ENCODE measurements around the gene SYCP1.
"Not testable (repeated sequence)": the region's sequence is repeated elsewhere in the genome, so short reads cannot be mapped to it uniquely, and the experiment has no call there.

Gene SYCP1

DNA sequence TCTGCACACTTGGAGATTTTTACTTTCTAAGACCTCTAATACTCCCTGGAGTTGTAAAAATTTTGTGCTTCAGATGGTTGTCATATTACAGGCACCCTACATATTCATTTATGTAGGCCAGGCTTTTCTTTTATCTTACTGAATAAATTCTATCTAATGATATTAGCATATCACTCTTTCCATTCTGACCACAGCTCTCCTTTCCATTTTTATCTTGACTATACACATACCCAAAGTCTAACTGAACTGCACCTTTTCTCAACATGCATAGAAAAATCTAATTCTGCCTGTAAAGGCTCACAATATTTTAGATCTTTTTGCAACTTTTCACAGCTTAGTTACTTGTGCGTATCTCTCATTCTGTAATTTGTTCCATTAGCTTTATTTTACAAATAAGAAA, 122.2 kb downstream of the SYCP1 start:
- in situ Hi-C loops (cut with MboI; ENCODE audit: low sequenced_read_pairs) = loop anchor here (25.0 kb wide), 1 partner anchor 135 kb away; no protein-coding TSS in a partner anchor

DNA sequence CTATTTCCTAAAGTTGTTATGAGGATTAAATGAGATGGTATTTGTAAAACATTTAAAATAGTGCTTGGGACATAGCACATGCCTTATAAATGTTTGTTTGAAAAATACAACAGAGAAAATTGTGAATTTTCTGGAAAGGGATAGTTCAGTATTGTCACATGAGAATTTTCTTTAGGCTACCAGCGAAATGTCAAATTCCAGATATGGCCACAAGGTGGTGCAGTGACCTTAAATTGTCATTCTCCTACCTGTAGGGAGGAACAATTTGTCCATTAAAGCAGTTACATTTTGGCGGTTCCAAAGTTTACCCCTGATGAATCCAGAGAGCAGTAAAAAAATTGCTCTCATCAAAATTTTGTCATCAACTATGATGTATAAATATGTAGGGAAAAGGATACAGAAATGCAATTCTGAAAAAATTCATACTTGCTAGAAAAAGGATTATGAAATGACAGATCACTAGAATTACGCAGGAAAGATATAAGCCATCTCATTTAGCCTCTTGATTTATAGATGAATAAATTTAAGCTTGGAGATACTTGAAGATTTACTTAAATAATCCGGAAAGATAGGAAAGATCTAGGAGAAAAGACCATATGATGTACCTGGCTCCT, 124.7 kb downstream of the SYCP1 start:
- in situ Hi-C loops (cut with MboI; ENCODE audit: low sequenced_read_pairs) = loop anchor here (25.0 kb wide), 1 partner anchor 133 kb away; no protein-coding TSS in a partner anchor

DNA sequence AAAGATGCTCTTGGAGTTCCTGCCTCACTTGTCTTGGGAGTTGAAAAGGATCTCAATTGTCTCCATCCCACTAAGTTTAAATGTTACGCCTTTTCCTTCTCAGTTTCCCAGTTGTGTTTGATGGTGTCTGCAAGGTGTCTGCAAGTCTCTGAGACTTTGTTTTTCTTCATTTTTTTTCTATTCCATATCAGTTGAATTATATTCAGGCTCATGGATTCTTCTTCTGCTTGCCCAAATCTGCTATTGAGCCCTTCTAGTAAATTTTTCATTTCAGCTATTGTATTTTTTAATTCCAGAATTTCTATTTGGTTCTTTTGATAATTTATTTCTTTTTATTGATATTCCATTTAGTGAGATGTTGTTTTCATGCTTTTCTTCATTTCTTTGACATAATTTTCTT, 127.6 kb downstream of the SYCP1 start:
- in situ Hi-C loops (cut with MboI; ENCODE audit: low sequenced_read_pairs) = loop anchor here (25.0 kb wide), 1 partner anchor 130 kb away; no protein-coding TSS in a partner anchor

DNA sequence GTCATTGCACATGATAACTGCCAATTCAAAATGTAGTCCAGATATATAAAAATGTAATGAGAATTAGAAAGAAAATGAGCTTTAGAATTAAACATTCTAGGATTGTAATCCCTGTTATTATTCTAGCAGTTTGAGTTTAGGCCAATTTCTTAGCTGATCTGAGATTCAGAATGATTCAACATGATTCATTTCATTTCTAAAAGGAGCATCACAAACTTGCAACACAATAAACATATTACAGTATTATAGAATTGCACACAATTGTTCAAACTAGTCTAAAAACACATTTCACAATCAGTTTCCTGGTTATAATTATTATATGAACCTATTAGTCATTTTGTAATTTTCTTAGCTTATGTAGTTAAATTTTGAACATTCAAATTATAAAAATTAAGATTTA, 131.6 kb downstream of the SYCP1 start:
- in situ Hi-C loops (cut with MboI; ENCODE audit: low sequenced_read_pairs) = loop anchor here (25.0 kb wide), 1 partner anchor 126 kb away; no protein-coding TSS in a partner anchor

DNA sequence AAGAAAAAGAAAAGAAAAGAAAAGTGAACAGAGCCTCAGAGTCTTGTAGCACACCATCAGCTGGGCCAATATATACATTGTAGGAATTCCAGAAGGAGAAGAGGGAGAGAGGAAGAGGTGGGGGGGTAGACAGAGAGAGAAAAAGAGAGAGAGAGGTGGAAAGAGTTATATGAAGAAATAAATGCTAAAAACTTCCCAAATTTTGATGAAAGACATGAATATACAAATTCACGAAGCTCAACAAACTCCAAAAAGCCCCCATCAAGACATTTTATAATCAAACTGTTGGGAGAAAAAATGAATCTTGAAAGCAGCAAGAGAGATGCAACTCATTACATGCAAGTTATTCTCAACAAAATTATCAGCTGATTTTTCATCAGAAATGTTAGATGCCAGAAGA, 133.4 kb downstream of the SYCP1 start:
- in situ Hi-C loops (cut with MboI; ENCODE audit: low sequenced_read_pairs) = loop anchor here (25.0 kb wide), 1 partner anchor 124 kb away; no protein-coding TSS in a partner anchor

DNA sequence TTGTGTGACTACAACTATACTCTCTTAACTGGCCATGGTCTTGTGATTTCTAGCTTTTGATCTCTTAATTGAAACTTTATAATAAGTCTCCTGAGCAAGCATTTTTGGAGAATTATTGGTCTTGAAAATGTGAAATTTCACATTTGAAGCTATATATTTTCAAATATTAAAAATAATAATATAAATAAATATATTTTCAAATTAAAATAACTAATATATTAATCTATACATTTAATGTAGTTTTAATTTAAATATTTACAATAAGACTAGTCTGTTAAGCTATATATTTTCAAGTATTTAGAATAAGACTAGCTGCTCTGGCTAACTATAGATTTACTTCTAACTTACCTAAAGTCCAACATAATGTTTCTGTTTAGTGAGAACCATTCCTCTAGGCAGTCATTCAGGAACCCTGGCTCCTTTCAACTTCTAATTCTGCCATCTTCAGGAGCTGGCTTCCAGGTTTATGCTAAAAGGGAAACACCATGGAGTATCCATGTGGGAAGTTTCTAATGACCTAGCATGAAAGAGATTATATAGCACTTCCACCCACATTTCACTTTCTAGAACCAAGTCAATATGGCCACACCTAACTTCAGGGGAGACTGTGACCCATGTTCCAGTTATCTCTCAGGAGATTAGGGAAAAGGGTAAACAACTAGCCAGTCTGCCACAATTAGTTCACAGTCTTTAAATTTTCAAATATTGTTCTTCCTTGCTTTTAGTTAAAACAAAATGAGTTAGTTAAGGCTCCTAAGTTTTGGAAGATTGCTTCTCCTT, 143.0 kb downstream of the SYCP1 start:
- in situ Hi-C loops (cut with MboI; ENCODE audit: low sequenced_read_pairs) = loop anchor here (25.0 kb wide), 1 partner anchor 115 kb away; no protein-coding TSS in a partner anchor

DNA sequence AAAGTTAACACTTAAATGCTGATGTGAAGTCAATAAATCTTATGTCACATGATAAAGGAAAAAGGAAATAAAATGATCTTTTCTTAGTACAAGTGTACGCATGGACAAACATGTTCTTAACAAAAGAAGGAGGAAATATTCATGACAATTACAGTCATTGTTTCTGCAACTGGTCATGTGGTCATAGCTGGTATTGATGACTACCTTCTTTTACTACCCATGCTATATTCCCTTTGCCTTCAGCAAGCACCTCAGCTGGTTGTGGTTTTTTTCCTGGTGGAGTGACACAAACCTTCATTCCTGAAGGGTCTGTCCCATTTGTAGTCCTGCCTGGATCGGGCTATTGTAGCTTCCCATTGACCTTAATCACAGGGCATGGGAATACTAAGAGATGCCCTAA, 151.5 kb downstream of the SYCP1 start:
- in situ Hi-C loops (cut with MboI; ENCODE audit: low sequenced_read_pairs) = no loop called here

DNA sequence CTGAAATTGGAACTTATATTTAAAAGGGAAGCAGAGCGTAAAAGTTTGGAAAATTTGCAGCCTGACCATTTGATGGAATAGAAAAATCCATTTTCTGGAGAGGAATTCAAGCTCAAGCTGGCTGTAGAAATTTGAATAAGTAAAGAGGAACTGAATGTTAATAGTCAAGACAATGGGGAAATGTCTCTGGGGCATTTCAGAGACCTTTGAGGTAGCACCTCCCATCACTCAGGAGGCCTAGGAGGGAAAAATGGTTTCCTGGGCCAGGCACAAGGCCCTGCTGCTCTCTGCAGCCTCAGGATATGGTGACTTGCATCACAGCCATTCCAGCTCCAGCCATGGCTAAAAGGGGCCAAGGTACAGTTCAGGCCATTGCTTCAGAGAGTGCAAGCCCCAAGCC, 157.3 kb downstream of the SYCP1 start:
- in situ Hi-C loops (cut with MboI; ENCODE audit: low sequenced_read_pairs) = no loop called here

DNA sequence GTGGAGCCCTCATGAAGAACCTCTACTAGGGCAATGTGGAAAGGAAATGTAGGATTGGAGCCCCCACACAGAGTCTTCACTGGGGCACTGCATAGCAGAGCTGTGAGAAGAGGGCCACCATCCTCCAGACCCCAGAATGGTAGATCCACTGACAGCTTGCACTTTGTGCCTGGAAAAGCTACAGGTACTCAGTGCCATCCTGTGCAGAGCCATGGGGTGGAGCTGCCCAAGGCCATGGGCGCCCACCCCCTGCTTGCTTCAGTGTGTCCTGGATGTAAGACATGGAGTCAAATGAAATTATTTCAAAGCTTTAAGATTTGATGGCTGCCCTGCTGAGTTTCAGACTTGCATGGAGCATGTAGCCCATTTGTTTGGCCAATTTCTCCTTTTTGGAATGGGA, 157.8 kb downstream of the SYCP1 start:
- in situ Hi-C loops (cut with MboI; ENCODE audit: low sequenced_read_pairs) = no loop called here

DNA sequence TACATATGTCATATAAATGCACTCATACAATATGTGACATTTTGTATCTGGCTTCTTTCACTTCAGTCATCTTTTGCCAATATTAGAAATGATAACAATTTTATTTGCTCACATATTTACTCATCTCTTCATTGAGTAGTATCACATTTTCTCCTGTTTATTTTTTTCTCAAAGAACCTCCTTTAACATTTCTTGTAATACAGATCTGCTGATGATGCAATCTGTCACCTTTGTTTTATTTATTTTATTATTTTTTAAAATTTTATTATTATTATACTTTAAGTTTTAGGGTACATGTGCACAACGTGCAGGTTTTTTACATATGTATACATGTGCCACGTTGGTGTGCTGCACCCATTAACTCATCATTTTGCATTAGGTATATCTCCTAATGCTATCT, 159.1 kb downstream of the SYCP1 start:
- in situ Hi-C loops (cut with MboI; ENCODE audit: low sequenced_read_pairs) = no loop called here

DNA sequence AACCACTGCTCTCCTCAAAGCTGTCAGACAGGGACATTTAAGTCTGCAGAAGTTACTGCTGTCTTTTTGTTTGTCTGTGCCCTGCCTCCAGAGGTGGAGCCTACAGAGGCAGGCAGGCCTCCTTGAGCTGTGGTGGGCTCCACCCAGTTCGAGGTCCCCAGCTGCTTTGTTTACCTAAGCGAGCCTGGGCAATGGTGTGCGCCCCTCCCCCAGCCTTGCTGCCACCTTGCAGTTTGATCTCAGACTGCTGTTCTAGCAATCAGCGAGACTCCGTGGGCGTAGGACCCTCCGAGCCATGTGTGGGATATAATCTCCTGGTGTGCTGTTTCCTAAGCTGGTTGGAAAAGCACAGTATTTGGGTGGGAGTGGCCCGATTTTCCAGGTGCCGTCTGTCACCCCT, 164.9 kb downstream of the SYCP1 start:
- in situ Hi-C loops (cut with MboI; ENCODE audit: low sequenced_read_pairs) = not testable (repeated sequence)

DNA sequence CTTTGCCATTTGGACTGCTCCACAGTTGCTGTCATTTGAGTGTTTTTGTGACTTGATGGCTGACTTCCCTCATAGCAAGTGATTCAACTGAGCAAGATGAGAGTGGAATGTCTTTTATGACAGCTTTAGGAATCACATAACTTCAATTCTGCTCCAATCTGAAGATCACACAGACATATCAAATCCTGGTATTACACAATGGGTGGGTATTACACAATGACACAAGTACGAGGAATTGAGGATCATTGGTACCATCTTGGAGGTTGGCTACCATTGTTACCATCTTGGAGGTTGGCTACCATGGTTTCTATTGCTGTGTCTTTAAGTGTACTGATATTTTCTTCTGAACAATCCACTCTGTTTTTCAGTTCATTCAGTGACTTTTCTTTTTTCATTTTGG, 166.5 kb downstream of the SYCP1 start:
- in situ Hi-C loops (cut with MboI; ENCODE audit: low sequenced_read_pairs) = no loop called here

DNA sequence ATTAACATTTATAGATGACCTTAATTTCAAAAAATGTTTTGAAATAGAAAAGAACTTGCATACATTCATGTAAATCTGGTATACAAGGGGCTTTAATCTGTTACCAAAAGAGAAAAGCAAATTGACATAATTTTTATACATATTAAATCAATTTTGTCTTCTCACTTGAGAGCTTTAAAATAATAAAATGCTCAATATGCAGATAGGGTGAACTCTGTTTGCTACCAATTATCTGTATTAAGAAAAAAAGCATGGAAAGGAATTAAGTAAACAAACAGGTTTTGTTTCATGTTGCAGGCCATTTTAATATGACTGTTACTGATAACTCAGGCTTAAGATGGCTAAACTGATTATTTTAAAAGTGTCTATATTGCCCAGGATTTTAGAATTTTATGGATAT, 168.9 kb downstream of the SYCP1 start:
- in situ Hi-C loops (cut with MboI; ENCODE audit: low sequenced_read_pairs) = no loop called here

DNA sequence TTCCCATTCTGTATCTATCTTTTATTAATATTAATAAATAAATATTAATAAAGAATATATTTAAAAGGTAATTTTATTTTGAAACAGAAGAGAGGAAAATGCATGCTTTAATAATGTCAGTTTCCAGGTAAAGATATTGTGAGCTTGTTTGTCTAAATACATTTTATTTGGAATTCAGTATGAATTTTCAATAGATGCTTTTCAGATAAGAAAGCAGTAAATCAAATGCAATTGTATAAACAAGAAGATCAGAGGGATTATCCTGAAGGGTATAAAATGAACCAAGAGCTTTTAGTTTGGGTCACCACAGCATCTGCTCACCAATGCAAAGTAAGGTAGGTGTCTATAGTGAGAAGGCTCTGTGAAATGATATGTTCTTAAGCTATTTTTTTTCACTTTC, 174.9 kb downstream of the SYCP1 start, which contains the start of gene TSHB:
TSHB (plus strand) TSS at position 301 of the 400 bp plus-strand sequence. CDS start 3,537 bp downstream, outside the sequence.
- in situ Hi-C loops (cut with MboI; ENCODE audit: low sequenced_read_pairs) = no loop called here

DNA sequence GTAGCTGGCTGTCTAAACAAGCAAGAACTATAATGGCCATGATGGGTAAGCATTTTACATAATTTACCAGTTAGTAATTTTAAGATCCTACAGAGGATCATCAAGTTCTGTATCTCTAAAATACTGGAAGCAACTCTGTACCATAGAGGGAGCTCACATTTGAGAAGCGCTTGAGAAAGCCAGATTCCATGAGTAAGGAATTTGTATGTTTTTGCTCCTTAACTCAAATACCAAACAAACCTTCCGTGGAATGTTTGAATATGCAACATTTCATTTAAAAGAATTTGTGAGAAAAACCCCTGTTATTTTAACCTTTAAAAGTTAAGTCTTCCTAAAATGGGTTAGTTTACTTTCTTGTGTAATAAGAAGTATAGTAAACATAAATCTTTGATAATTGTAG, 176.9 kb downstream of the SYCP1 start:
- in situ Hi-C loops (cut with MboI; ENCODE audit: low sequenced_read_pairs) = no loop called here

DNA sequence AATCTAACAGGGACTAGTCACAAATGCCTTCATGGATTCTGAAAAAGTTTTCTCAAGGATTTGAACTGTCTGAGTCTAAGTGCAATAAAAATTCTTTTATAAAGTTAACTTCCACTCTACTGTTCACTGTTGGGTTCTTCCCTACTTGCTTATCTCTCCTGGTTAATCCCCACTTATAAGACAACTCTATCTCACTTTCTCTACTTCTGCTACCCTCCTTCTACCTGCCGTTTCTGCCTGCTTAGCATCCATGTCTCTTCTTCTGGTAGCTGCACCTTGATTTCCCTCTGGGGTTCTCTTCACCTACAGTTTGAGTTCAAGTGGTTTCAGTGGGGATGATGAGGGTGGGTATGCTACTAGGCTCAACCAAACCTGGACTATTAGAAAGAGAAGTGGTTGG, 181.0 kb downstream of the SYCP1 start:
- in situ Hi-C loops (cut with MboI; ENCODE audit: low sequenced_read_pairs) = no loop called here

DNA sequence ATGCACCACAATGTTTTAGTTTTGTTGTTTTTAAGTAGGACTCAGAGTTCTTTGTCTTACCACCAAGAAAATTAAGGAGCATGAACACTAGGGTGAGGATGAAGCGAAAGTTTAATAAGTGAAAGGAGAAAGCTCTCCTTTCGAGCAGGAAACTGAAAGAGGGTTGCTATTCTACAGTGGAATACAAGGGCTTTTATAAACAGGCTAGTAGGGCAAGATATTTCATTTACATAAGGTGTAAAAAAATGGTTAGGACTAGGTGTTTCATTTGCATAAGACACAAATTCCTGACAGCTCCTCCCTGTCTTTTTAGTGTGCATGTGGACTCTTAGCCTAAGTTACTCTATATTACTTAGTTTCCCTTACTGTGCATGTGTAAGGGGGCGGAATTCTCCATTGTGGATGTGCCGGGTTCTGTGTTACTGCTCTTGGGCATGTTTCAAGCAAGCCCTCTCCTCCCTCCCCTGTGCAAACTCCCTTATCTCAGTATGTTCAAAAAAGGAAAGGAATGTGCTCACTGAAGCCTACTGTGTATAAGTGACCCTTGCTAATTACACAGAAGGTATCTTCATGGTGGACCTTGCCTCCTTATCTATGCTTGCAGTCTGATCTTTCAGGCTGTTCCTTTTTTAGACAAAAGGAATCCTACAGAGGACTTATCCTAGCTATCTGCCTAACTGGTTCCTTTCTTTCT, 182.3 kb downstream of the SYCP1 start:
- in situ Hi-C loops (cut with MboI; ENCODE audit: low sequenced_read_pairs) = no loop called here

DNA sequence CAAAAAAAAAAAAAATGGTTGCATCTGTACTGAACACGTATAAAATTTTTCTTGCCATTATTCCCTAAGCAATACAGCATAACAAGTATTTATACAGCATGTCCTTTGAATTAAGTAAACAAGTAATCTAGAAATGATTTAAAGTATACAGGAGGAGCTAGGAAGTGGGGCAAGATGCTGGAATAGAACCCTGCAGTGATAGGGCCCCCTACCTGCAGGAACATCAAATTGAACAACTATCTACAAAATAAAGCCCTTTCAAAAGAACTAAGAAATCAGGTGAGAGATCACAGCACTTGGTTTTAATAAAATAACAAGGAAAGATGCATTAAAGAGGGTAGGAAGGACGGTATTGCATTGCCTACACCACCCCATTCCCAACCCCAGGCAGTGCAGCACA, 185.8 kb downstream of the SYCP1 start:
- in situ Hi-C loops (cut with MboI; ENCODE audit: low sequenced_read_pairs) = no loop called here

DNA sequence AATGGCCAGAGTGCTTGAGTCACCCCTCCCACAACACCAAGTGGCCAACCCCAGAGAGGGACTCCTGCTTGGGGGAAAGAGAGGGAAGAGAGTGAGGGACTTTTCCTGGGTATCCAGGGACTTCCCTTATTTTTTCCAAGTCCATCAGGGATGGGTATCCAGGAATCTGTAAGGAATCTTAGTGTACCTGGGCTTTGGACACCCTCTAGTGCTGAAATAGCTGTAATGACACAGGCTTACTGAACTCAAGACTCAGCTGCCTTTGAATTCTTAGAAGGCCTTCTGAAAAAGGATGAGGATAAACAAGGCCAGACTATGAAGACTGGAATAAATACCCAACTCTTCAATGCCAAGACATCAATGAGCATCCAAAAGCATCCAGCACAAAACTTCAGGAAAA, 187.0 kb downstream of the SYCP1 start:
- in situ Hi-C loops (cut with MboI; ENCODE audit: low sequenced_read_pairs) = no loop called here
